B cell (primary cell): ENCODE data around the gene TPRA1. TPM values are rescaled to one million over a fixed set of nuclear protein-coding genes. Genes with fewer than 3 reads are reported as not detected.

Source experiments
- ATAC-seq: fragments of 200-7000 bp; cut with Tn5 transposase; one replicate; pipeline ENCODE4 v1.10.0; 2021; ENCODE audit warnings: low read depth, mild to moderate bottlenecking, moderate number of reproducible peaks, moderate library complexity
- CTCF ChIA-PET: fragments of 350-600 bp; sonication (Branson Sonifier 250); formaldehyde crosslinking; loops from one replicate; lab custom pipeline; 2021; ENCODE audit warnings: antibody characterized with exemption, inconsistent platforms; lab: Charles Lee
- POLR2A ChIA-PET: fragments of 350-600 bp; sonication (Branson Sonifier 250); formaldehyde crosslinking; loops from one replicate; lab custom pipeline; 2021; ENCODE audit warnings: antibody characterized with exemption; lab: Charles Lee
- DNase-seq: peaks from one replicate; pipeline ENCODE4 v3.0.0; 2013
- H2AFZ ChIP-seq: 2 replicates; pipeline ENCODE4 v1.6.1; 2012; ENCODE audit warnings: mild to moderate bottlenecking, low read depth, low read length; ENCODE audit not compliant: insufficient read depth, poor library complexity, severe bottlenecking
- H3K27ac ChIP-seq, 2 donors: 1 replicate in 1 of 2; 2 replicates in 1 of 2; pipeline ENCODE4 v1.5.1; 2012 to 2013; ENCODE audit warnings: low read length in 2 of 2, mild to moderate bottlenecking in 2 of 2, moderate library complexity in 1 of 2
- H3K27me3 ChIP-seq, 4 experiments: fragments of 200-600 bp in 1 of 4; sonication (generic) in 1 of 4; replicated peaks in 1 of 4; 1 replicate in 2 of 4; 2 replicates in 2 of 4; pipeline versions ENCODE4 v1.6.1 to v1.7.0; 2013 to 2016; ENCODE audit warnings: low read length in 3 of 4, mild to moderate bottlenecking in 2 of 4, mixed read lengths in 1 of 4, moderate library complexity in 1 of 4; ENCODE audit not compliant: insufficient read depth in 4 of 4, control insufficient read depth in 3 of 4; ENCODE audit errors: control extremely low read depth in 1 of 4
- H3K36me3 ChIP-seq, 2 experiments: replicated peaks in 1 of 2; 1 replicate in 1 of 2; 2 replicates in 1 of 2; pipeline versions ENCODE4 v1.6.1 to v1.7.1; 2013; ENCODE audit warnings: low read length in 1 of 2; ENCODE audit not compliant: insufficient read depth in 2 of 2, control insufficient read depth in 1 of 2; ENCODE audit errors: control extremely low read depth in 1 of 2, extremely low read depth in 1 of 2
- H3K4me1 ChIP-seq, 2 donors: fragments of 200-600 bp in 1 of 2; sonication (generic) in 1 of 2; 1 replicate in 1 of 2; 2 replicates in 1 of 2; pipeline versions ENCODE4 v1.5.1 to v1.6.1; 2013 to 2017; ENCODE audit warnings: low read length in 2 of 2; ENCODE audit not compliant: control insufficient read depth in 2 of 2, insufficient read depth in 2 of 2
- H3K4me2 ChIP-seq: replicated peaks from 2 replicates; pipeline ENCODE3; 2012; ENCODE audit warnings: mild to moderate bottlenecking, low read depth, low read length; ENCODE audit not compliant: poor library complexity, severe bottlenecking
- H3K4me3 ChIP-seq, 5 experiments: fragments of 200-600 bp in 1 of 5; sonication (generic) in 1 of 5; 1 replicate in 3 of 5; 2 replicates in 2 of 5; pipeline versions ENCODE4 v1.5.1 to v1.7.0; 2011 to 2016; ENCODE audit warnings: low read length in 4 of 5, mild to moderate bottlenecking in 4 of 5, low read depth in 2 of 5, control low read depth in 1 of 5, moderate library complexity in 1 of 5; ENCODE audit not compliant: insufficient read depth in 1 of 5; ENCODE audit errors: control extremely low read depth in 1 of 5, extremely low read depth in 1 of 5
- H3K79me2 ChIP-seq: fragments of 200-600 bp; sonication (generic); one replicate; pipeline ENCODE4 v1.6.0; 2016; ENCODE audit warnings: low read length; ENCODE audit not compliant: control insufficient read depth, insufficient read depth
- H3K9ac ChIP-seq: fragments of 200-600 bp; sonication (generic); 2 replicates; pipeline ENCODE4 v1.6.1; 2017; ENCODE audit warnings: mild to moderate bottlenecking, low read length, moderate library complexity
- H3K9me3 ChIP-seq, 3 donors: one replicate each; pipeline versions ENCODE4 v1.6.1 to v1.7.1; 2013; ENCODE audit warnings: low read length in 2 of 3; ENCODE audit not compliant: control insufficient read depth in 2 of 3, insufficient read depth in 1 of 3; ENCODE audit errors: control extremely low read depth in 1 of 3
- H4K20me1 ChIP-seq: 2 replicates; pipeline ENCODE4 v1.6.0; 2012; ENCODE audit warnings: mild to moderate bottlenecking, low read length; ENCODE audit not compliant: insufficient read depth, control insufficient read depth, poor library complexity, severe bottlenecking
- H3K27ac Mint-ChIP-seq: one replicate; pipeline ENCODE4 v1.8.0; 2021; ENCODE audit warnings: mixed read lengths
- H3K27me3 Mint-ChIP-seq: one replicate; pipeline ENCODE4 v1.8.0; 2021; ENCODE audit warnings: mixed read lengths
- H3K4me1 Mint-ChIP-seq: one replicate; pipeline ENCODE4 v1.8.0; 2021; ENCODE audit warnings: mixed read lengths
- H3K4me3 Mint-ChIP-seq: one replicate; pipeline ENCODE4 v1.8.0; 2021; ENCODE audit warnings: mixed read lengths
- H3K9me3 Mint-ChIP-seq: one replicate; pipeline ENCODE4 v1.8.0; 2022; ENCODE audit warnings: mixed read lengths; ENCODE audit not compliant: insufficient read depth
- CTCF ChIP-seq: fragments of 200-600 bp; IDR thresholded peaks from one replicate; pipeline ENCODE4 v1.8.0; 2022; ENCODE audit warnings: antibody characterized with exemption, mild to moderate bottlenecking
- EZH2 ChIP-seq: IDR thresholded peaks from 2 replicates; pipeline ENCODE4 v1.6.1; 2012; ENCODE audit warnings: borderline replicate concordance, low read depth, mild to moderate bottlenecking, moderate library complexity, low read length; ENCODE audit not compliant: insufficient read depth, poor library complexity, severe bottlenecking
- WGBS: methylation state at CpG from one replicate; pipeline ENCODE4 v1.1.5; 2013; ENCODE audit warnings: missing lambda C conversion rate; ENCODE audit not compliant: insufficient coverage; 5-methylcytosine and 5-hydroxymethylcytosine counted together
- intact Hi-C: fragments of 100-400 bp; cut with micrococcal nuclease; formaldehyde crosslinking; loops from one replicate; pipeline ENCODE4 v1.10.0; 2022
- polyA plus RNA-seq: library from polyadenylated mRNA; depleted of rRNA; stranded (reverse); fragments of >200 nt; gene quantifications from 2 replicates; pipeline ENCODE4 v1.2.3, GENCODE V29; 2012
- total RNA-seq, 2 donors: library from RNA; stranded (reverse); fragments of 120-200 nt in 1 of 2; gene quantifications; 1 replicate in 1 of 2; 2 replicates in 1 of 2; pipeline versions ENCODE4 v1.2.3 to v1.2.4, GENCODE V29; 2013 to 2022

The TPRA1 gene
- total and polyA plus RNA-seq, 2 donors (not counting 1 experiment from before 2014, with no cell fraction given), result 19.8 to 27.7 TPM

- H3K9me3 ChIP-seq, result no peaks in the 10 kb centered on the region
- peaks cover 3 to 15% of the 10 kb centered on the region in 2 donors for H3K4me1 ChIP-seq
- no peaks in the 10 kb centered on the region for H4K20me1 ChIP-seq
- Mint-ChIP-seq H3K4me3 (peak overlapping the region; percentile 82), H3K9me3 (no peaks in the 10 kb centered on the region), H3K4me1 (peaks cover 9% of the 10 kb centered on the region), H3K27ac (peak overlapping the region; percentile 11), H3K27me3 (peaks cover 21% of the 10 kb centered on the region)
- WGBS, result 6% methylated on average over 36 of the region's 42 CpGs
- H3K36me3 ChIP-seq, result no peaks in the 10 kb centered on the region
- H3K4me3 ChIP-seq, result peak overlapping the region in 4 of 5 experiments; percentile 35 to 58 (median 52)
- ChIA-PET CTCF (interaction anchor here (0.6 to 8.9 kb wide), 15 partner anchors 9 to 1037 kb away, joined by 3 to 119 read pairs (median 4); partner anchors contain the start of gene CHST13), POLR2A (interaction anchor here (0.6 kb wide), 1 partner anchor 1035 kb away, joined by 3 read pairs; no protein-coding TSS in a partner anchor)
- H2AFZ ChIP-seq, result peak overlapping the region; percentile 87
- H3K27me3 ChIP-seq, result peaks cover 0 to 3% (median 0%) of the 10 kb centered on the region in 4 experiments
- DNase-seq, result peak; percentile 75
- no peak overlapping the region for H3K27ac ChIP-seq
- TF ChIP-seq CTCF (peak; percentile 72), EZH2 (no peak)
- peak overlapping the region; percentile 81 for H3K4me2 ChIP-seq
- ATAC-seq, result peak; percentile 89
- intact Hi-C loops, result no loop called here
- H3K79me2 ChIP-seq, result no peaks in the 10 kb centered on the region
- peak overlapping the region; percentile 59 for H3K9ac ChIP-seq
Measured at GRCh38 chr3:127547761-127548605, 42.5 kb downstream of the TPRA1 start.
